Progenitor cell of endocrine pancreas (in vitro differentiated cells): ENCODE measurements around the gene OR10A7. TPM values are rescaled to one million over a fixed set of nuclear protein-coding genes. Genes with fewer than 3 reads are reported as not detected.
A peak's percentile ranks its signal among the peaks of the same experiment; 100 is the strongest.

Experiments
- DNase-seq: peaks from one replicate; pipeline ENCODE4 v3.0.0; 2021; ENCODE audit warnings: low spot score; ENCODE audit not compliant: unreplicated experiment
- H3K27ac Mint-ChIP-seq: 2 replicates; pipeline ENCODE4 v1.8.0; 2021; ENCODE audit warnings: mild to moderate bottlenecking, moderate library complexity, mixed read lengths
- H3K27me3 Mint-ChIP-seq: 2 replicates; pipeline ENCODE4 v1.8.0; 2021; ENCODE audit warnings: mixed read lengths
- H3K36me3 Mint-ChIP-seq: 2 replicates; pipeline ENCODE4 v1.8.0; 2022; ENCODE audit warnings: mixed read lengths; ENCODE audit not compliant: insufficient read depth
- H3K4me1 Mint-ChIP-seq: 2 replicates; pipeline ENCODE4 v1.8.0; 2021; ENCODE audit warnings: low read depth, mixed read lengths
- H3K4me3 Mint-ChIP-seq: 2 replicates; pipeline ENCODE4 v1.8.0; 2021; ENCODE audit warnings: low read depth, mild to moderate bottlenecking, moderate library complexity, mixed read lengths
- H3K9me3 Mint-ChIP-seq: 2 replicates; pipeline ENCODE4 v1.8.0; 2021; ENCODE audit warnings: low read depth, mixed read lengths
- total RNA-seq: library from RNA; stranded (reverse); gene quantifications from 2 replicates; pipeline ENCODE4 v1.2.1, GENCODE V29; 2021
- TF ChIP-seq, protein P1 (sequence below): fragments of 200-600 bp; sonication (generic); IDR thresholded peaks from one replicate; pipeline ENCODE4 v1.5.0; 2021; ENCODE audit warnings: antibody characterized with exemption, mild to moderate bottlenecking; ENCODE audit not compliant: unreplicated experiment

OR10A7 gene
- total RNA-seq, 1 donor from 2014 or later, result not detected

- TF ChIP-seq, protein P1, sequence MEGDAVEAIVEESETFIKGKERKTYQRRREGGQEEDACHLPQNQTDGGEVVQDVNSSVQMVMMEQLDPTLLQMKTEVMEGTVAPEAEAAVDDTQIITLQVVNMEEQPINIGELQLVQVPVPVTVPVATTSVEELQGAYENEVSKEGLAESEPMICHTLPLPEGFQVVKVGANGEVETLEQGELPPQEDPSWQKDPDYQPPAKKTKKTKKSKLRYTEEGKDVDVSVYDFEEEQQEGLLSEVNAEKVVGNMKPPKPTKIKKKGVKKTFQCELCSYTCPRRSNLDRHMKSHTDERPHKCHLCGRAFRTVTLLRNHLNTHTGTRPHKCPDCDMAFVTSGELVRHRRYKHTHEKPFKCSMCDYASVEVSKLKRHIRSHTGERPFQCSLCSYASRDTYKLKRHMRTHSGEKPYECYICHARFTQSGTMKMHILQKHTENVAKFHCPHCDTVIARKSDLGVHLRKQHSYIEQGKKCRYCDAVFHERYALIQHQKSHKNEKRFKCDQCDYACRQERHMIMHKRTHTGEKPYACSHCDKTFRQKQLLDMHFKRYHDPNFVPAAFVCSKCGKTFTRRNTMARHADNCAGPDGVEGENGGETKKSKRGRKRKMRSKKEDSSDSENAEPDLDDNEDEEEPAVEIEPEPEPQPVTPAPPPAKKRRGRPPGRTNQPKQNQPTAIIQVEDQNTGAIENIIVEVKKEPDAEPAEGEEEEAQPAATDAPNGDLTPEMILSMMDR, result peak; percentile 88
- H3K4me3 Mint-ChIP-seq, result no peak overlapping the region
- no peak overlapping the region for H3K27ac Mint-ChIP-seq
- no peaks in the 10 kb centered on the region for H3K4me1 Mint-ChIP-seq
- H3K36me3 Mint-ChIP-seq, result no peaks in the 10 kb centered on the region
- no peaks in the 10 kb centered on the region for H3K27me3 Mint-ChIP-seq
- peak; percentile 37 for DNase-seq
- H3K9me3 Mint-ChIP-seq, result peaks cover 4% of the 10 kb centered on the region
Observed at GRCh38 chr12:55188974-55189556, 31.8 kb upstream of the OR10A7 start.

DNA sequence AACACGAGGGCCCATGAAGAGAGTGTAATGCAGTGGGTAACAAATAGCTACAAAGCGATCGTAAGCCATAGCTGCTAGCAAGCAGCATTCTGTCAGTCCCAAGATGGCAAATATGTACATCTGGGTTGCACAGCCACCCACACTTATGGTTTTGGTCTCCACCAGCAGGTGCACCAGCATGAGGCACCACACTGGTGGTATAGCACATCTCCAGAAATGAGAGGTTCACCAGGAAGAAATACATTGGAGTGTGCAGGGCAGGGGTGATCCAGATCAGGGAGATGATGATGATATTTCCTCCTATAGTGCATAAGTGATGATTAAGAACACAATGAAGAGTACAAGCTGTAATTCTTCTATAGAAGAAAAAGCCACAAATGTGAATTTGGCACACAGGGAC, 26.4 kb upstream of the OR10A7 start:
- Mint-ChIP-seq H3K4me3 (no peak overlapping the region), H3K36me3 (no peaks in the 10 kb centered on the region), H3K9me3 (peaks cover 4% of the 10 kb centered on the region), H3K4me1 (no peaks in the 10 kb centered on the region), H3K27me3 (peaks cover 3% of the 10 kb centered on the region), H3K27ac (no peak overlapping the region)
- TF ChIP-seq, protein P1, result no peak
- DNase-seq, result no peak

- Mint-ChIP-seq H3K36me3 (no peaks in the 10 kb centered on the region), H3K9me3 (no peaks in the 10 kb centered on the region), H3K27me3 (peaks cover 9% of the 10 kb centered on the region), H3K4me3 (no peak overlapping the region), H3K27ac (no peak overlapping the region), H3K4me1 (no peaks in the 10 kb centered on the region)
- DNase-seq, result no peak
- TF ChIP-seq, protein P1, result no peak
Observed at GRCh38 chr12:55226523-55226922, 5.7 kb downstream of the OR10A7 start.

DNA sequence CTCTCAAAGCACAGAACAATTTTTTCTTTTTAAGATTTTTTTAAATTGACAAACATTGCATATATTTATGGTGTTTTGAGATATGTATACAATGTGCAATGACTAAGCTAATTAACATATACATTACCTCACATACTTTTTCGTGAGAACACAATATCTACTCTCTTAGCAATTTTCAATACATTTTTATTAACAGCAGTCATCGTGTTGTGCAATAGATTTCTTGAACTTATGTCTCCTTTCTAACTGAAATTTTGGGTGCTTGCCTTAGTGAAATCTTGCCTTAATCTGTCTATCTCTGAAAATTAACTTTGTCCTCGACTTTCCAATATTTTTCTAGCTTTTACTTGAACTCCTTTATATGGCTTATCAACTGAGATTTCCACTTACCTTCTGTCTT, 6.8 kb downstream of the OR10A7 start:
- H3K27ac Mint-ChIP-seq, result no peak overlapping the region
- TF ChIP-seq, protein P1, result no peak
- H3K36me3 Mint-ChIP-seq, result no peaks in the 10 kb centered on the region
- no peak overlapping the region for H3K4me3 Mint-ChIP-seq
- H3K4me1 Mint-ChIP-seq, result no peaks in the 10 kb centered on the region
- no peak for DNase-seq
- no peaks in the 10 kb centered on the region for H3K9me3 Mint-ChIP-seq
- peaks cover 9% of the 10 kb centered on the region for H3K27me3 Mint-ChIP-seq

- H3K27me3 Mint-ChIP-seq, result peaks cover 7% of the 10 kb centered on the region
- no peaks in the 10 kb centered on the region for H3K4me1 Mint-ChIP-seq
- no peaks in the 10 kb centered on the region for H3K36me3 Mint-ChIP-seq
Observed at GRCh38 chr12:55244309-55244708, 23.5 kb downstream of the OR10A7 start, which contains the start of gene OR6C74. Gene OR6C74 (plus strand): TSS chr12:55244609. CDS start chr12:55247288, 2,679 bp downstream.

More at GRCh38 chr12:55244309-55244708, 23.5 kb downstream of the OR10A7 start, which contains the start of gene OR6C74:
- TF ChIP-seq, protein P1, result no peak
- no peak within 1 kb of the TSS for H3K27ac Mint-ChIP-seq
- peaks cover 6% of the 10 kb centered on the region for H3K9me3 Mint-ChIP-seq
- DNase-seq, result no peak
- no peak within 1 kb of the TSS for H3K4me3 Mint-ChIP-seq
